ENCODE results near the gene FAM20A. TPM values are rescaled to one million over a fixed set of nuclear protein-coding genes. Genes with fewer than 3 reads are reported as not detected.

FAM20A gene
- polyA plus RNA-seq, 1 donor from 2014 or later: not detected

- no peaks in the 10 kb centered on the region for H3K27me3 ChIP-seq (ENCODE audit: insufficient read depth, low read depth, low read length)
- H3K79me2 ChIP-seq (replicated peaks; ENCODE audit: insufficient read depth, low read length): no peaks in the 10 kb centered on the region
- H3K4me2 ChIP-seq (ENCODE audit: low read length): no peak overlapping the region
- H3K36me3 ChIP-seq (ENCODE audit: insufficient read depth, low read length): no peaks in the 10 kb centered on the region
- H4K20me1 ChIP-seq (ENCODE audit: insufficient read depth): no peaks in the 10 kb centered on the region
- no peak overlapping the region for H3K27ac ChIP-seq (ENCODE audit: low read length)
- no peak overlapping the region for H3K4me3 ChIP-seq (ENCODE audit: low read length)
- H2AFZ ChIP-seq (ENCODE audit: low read depth, low read length): no peak overlapping the region
- no peaks in the 10 kb centered on the region for H3K9me2 ChIP-seq (ENCODE audit: insufficient read depth, low read length)
- H3F3A ChIP-seq (ENCODE audit: insufficient read depth, low read length, poor library complexity, severe bottlenecking): no peaks in the 10 kb centered on the region
- no peak overlapping the region for H3K9ac ChIP-seq (ENCODE audit: low read length)
- H3K9me3 ChIP-seq (ENCODE audit: low read length): no peaks in the 10 kb centered on the region
- no peak for TF ChIP-seq REST (IDR thresholded peaks at IDR 0.05; ENCODE audit: borderline replicate concordance)
- no peak for TF ChIP-seq POLR2AphosphoS5 (IDR thresholded peaks at IDR 0.05)
- TF ChIP-seq EP300 (conservative IDR thresholded peaks at IDR 0.05; ENCODE audit: poor library complexity, severe bottlenecking): no peak
- no peak for TF ChIP-seq MXI1 (conservative IDR thresholded peaks at IDR 0.05; ENCODE audit: poor library complexity, severe bottlenecking)
Observed at GRCh38 chr17:68591583-68591982, 9.6 kb downstream of the FAM20A start.

- Histone ChIP-seq H3K4me3 (ENCODE audit: low read length) (no peak overlapping the region), H3K4me2 (ENCODE audit: low read length) (no peak overlapping the region), H2AFZ (ENCODE audit: low read depth, low read length) (no peak overlapping the region), H3K36me3 (ENCODE audit: insufficient read depth, low read length) (no peaks in the 10 kb centered on the region), H3K27ac (ENCODE audit: low read length) (no peak overlapping the region), H3K79me2 (replicated peaks; ENCODE audit: insufficient read depth, low read length) (no peaks in the 10 kb centered on the region), H3F3A (ENCODE audit: insufficient read depth, low read length, poor library complexity, severe bottlenecking) (no peaks in the 10 kb centered on the region), H4K20me1 (ENCODE audit: insufficient read depth) (no peaks in the 10 kb centered on the region), H3K9me2 (ENCODE audit: insufficient read depth, low read length) (no peaks in the 10 kb centered on the region), H3K27me3 (ENCODE audit: insufficient read depth, low read depth, low read length) (no peaks in the 10 kb centered on the region), H3K9me3 (ENCODE audit: low read length) (no peaks in the 10 kb centered on the region), H3K9ac (ENCODE audit: low read length) (no peak overlapping the region)
- TF ChIP-seq REST (IDR thresholded peaks at IDR 0.05; ENCODE audit: borderline replicate concordance): no peak
Observed at GRCh38 chr17:68589086-68589485, 12.1 kb downstream of the FAM20A start.

GRCh38 chr17:68588362-68588761 lies 12.8 kb downstream of the FAM20A start:
- H4K20me1 ChIP-seq (ENCODE audit: insufficient read depth): no peaks in the 10 kb centered on the region
- H3F3A ChIP-seq (ENCODE audit: insufficient read depth, low read length, poor library complexity, severe bottlenecking): no peaks in the 10 kb centered on the region
- no peaks in the 10 kb centered on the region for H3K36me3 ChIP-seq (ENCODE audit: insufficient read depth, low read length)
- H3K9me3 ChIP-seq (ENCODE audit: low read length): no peaks in the 10 kb centered on the region
- H3K79me2 ChIP-seq (replicated peaks; ENCODE audit: insufficient read depth, low read length): no peaks in the 10 kb centered on the region
- no peak overlapping the region for H3K9ac ChIP-seq (ENCODE audit: low read length)
- H3K27me3 ChIP-seq (ENCODE audit: insufficient read depth, low read depth, low read length): no peaks in the 10 kb centered on the region
- no peak overlapping the region for H3K4me2 ChIP-seq (ENCODE audit: low read length)
- no peak overlapping the region for H3K4me3 ChIP-seq (ENCODE audit: low read length)
- H3K9me2 ChIP-seq (ENCODE audit: insufficient read depth, low read length): no peaks in the 10 kb centered on the region
- no peak overlapping the region for H2AFZ ChIP-seq (ENCODE audit: low read depth, low read length)
- no peak for TF ChIP-seq CTCF (IDR thresholded peaks at IDR 0.05; ENCODE audit: poor library complexity, severe bottlenecking)
- no peak for TF ChIP-seq SMC3 (conservative IDR thresholded peaks at IDR 0.05; ENCODE audit: poor library complexity)
- TF ChIP-seq EZH2 (IDR thresholded peaks at IDR 0.05; ENCODE audit: borderline replicate concordance, insufficient read depth, low read length, poor library complexity, severe bottlenecking): no peak
- TF ChIP-seq POLR2AphosphoS5 (IDR thresholded peaks at IDR 0.05): no peak
- no peak for TF ChIP-seq EP300 (conservative IDR thresholded peaks at IDR 0.05; ENCODE audit: poor library complexity, severe bottlenecking)
- TF ChIP-seq RAD21 (conservative IDR thresholded peaks at IDR 0.05): no peak
- no peak for TF ChIP-seq TAF1 (IDR thresholded peaks at IDR 0.05; ENCODE audit: low read depth)
- H3K27ac ChIP-seq (ENCODE audit: low read length): no peak overlapping the region

Measured in neural cell (in vitro differentiated cells).